GM12878 (cell line): ENCODE results near the gene USP46. TPM values are rescaled to one million over a fixed set of nuclear protein-coding genes. Genes with fewer than 3 reads are reported as not detected.

Experiments used
- BACH1 ChIP-seq: fragments of 450-650 bp; IDR thresholded peaks from 2 replicates; pipeline ENCODE4 v1.6.1; 2017; ENCODE audit warnings: mild to moderate bottlenecking, borderline replicate concordance
- CREM ChIP-seq: IDR thresholded peaks from 2 replicates; pipeline ENCODE4 v1.6.1; 2014; ENCODE audit warnings: antibody characterized with exemption, low read depth
- GATAD2B ChIP-seq: fragments of 450-650 bp; conservative IDR thresholded peaks from 2 replicates; pipeline ENCODE4 v1.6.1; 2017; ENCODE audit warnings: low read depth, mild to moderate bottlenecking, moderate library complexity
- HDGF ChIP-seq: fragments of 450-650 bp; IDR thresholded peaks from 2 replicates; pipeline ENCODE4 v1.6.1; 2016; ENCODE audit warnings: antibody characterized with exemption
- IKZF1 ChIP-seq: fragments of 450-650 bp; conservative IDR thresholded peaks from 2 replicates; pipeline ENCODE4 v1.6.1; 2017; ENCODE audit warnings: antibody characterized with exemption, mild to moderate bottlenecking
- KLF5 ChIP-seq: fragments of 450-650 bp; IDR thresholded peaks from 2 replicates; pipeline ENCODE4 v1.6.1; 2014; ENCODE audit warnings: mild to moderate bottlenecking; ENCODE audit not compliant: partially characterized antibody
- LARP7 ChIP-seq: fragments of 450-650 bp; IDR thresholded peaks from 2 replicates; pipeline ENCODE4 v1.6.1; 2017; ENCODE audit warnings: mild to moderate bottlenecking
- MYC ChIP-seq: IDR thresholded peaks from 2 replicates; pipeline ENCODE4 v1.6.1; 2011; ENCODE audit warnings: mild to moderate bottlenecking, low read length, moderate library complexity, inconsistent platforms; ENCODE audit not compliant: insufficient read depth, insufficient replicate concordance, insufficient read length, severe bottlenecking
- NBN ChIP-seq: fragments of 450-650 bp; IDR thresholded peaks from 2 replicates; pipeline ENCODE4 v1.6.1; 2016
- NKRF ChIP-seq: fragments of 450-650 bp; conservative IDR thresholded peaks from 2 replicates; pipeline ENCODE4 v1.6.1; 2017; ENCODE audit warnings: mild to moderate bottlenecking, moderate library complexity
- NR2F1 ChIP-seq: fragments of 450-650 bp; conservative IDR thresholded peaks from 2 replicates; pipeline ENCODE4 v1.6.1; 2017; ENCODE audit warnings: mild to moderate bottlenecking
- PAX5 ChIP-seq: IDR thresholded peaks from 2 replicates; pipeline ENCODE4 v1.6.1; 2011; ENCODE audit warnings: low read depth, low read length, borderline replicate concordance
- POLR2A ChIP-seq: IDR thresholded peaks from 2 replicates; pipeline ENCODE4 v1.6.1; 2011; ENCODE audit warnings: low read depth, mild to moderate bottlenecking, low read length
- SIN3A ChIP-seq: IDR thresholded peaks from 2 replicates; pipeline ENCODE4 v1.6.1; 2012; ENCODE audit warnings: low read depth, low read length, improper control_type of control experiment
- SUZ12 ChIP-seq: fragments of 200-600 bp; sonication (generic); IDR thresholded peaks from one replicate; pipeline ENCODE4 v1.6.1; 2018; ENCODE audit warnings: antibody characterized with exemption, mild to moderate bottlenecking; ENCODE audit not compliant: unreplicated experiment
- YBX1 ChIP-seq: fragments of 450-650 bp; IDR thresholded peaks from 2 replicates; pipeline ENCODE4 v1.6.1; 2016; ENCODE audit warnings: antibody characterized with exemption
- YY1 ChIP-seq: IDR thresholded peaks from 2 replicates; pipeline ENCODE4 v1.6.1; 2011; ENCODE audit warnings: low read depth, mild to moderate bottlenecking, low read length
- ZNF217 ChIP-seq: fragments of 450-650 bp; IDR thresholded peaks from 2 replicates; pipeline ENCODE4 v1.6.1; 2017; ENCODE audit warnings: antibody characterized with exemption, mild to moderate bottlenecking
- ZNF592 ChIP-seq: fragments of 450-650 bp; IDR thresholded peaks from 2 replicates; pipeline ENCODE4 v1.6.1; 2017; ENCODE audit warnings: mild to moderate bottlenecking, moderate library complexity
- polyA plus RNA-seq, 11 experiments: library from polyadenylated mRNA; depleted of rRNA in 4 of 11; unstranded in 6 of 11; stranded (reverse) in 5 of 11; fragments of >200 nt; fragmentation: Nextera tagmentation in 4 of 11; fragmentation: Illumina TruSeq in 1 of 11; extraction: Ambion mirVana in 4 of 11; extraction: Trizol in 1 of 11; gene quantifications; 1 replicate in 1 of 11; 2 replicates in 10 of 11; pipeline versions ENCODE4 v1.2.1 to v1.2.3, GENCODE V29; 2011 to 2016; ENCODE audit warnings: inconsistent platforms in 2 of 11, missing spikeins in 2 of 11, low read depth in 1 of 11
- total RNA-seq, 4 experiments: library from RNA; depleted of rRNA in 3 of 4; stranded (reverse); fragments of >200 nt in 3 of 4; fragmentation: Illumina TruSeq in 1 of 4; extraction: Trizol in 1 of 4; gene quantifications; 2 replicates each; pipeline versions ENCODE4 v1.2.1 to v1.2.3, GENCODE V29; 2013 to 2021

The USP46 gene
- total and polyA plus RNA-seq, 10 of the 15 experiments (the other 5 are each of a cell fraction or from before 2014, with no cell fraction given) = 5.3 to 20.1 (median 12.0) TPM

GRCh38 chr4:52659001-52659721 lies at the start of gene USP46 (continued):
- TF ChIP-seq IKZF1 = peak; percentile 91
- 0 out of 2 replicates have a peak, but pooled peaks have one; percentile 9 for TF ChIP-seq NR2F1
- TF ChIP-seq NKRF = peak; percentile 50; the same call in 1 of the 2 replicates
- peak; percentile 61; the same call in 1 of the 2 replicates for TF ChIP-seq BACH1
- peak; percentile 84 for TF ChIP-seq POLR2A
- TF ChIP-seq HDGF = no peak
- 0 out of 2 replicates have a peak, but pooled peaks have one; percentile 9 for TF ChIP-seq SIN3A
- no peak for TF ChIP-seq PAX5
- no peak for TF ChIP-seq YBX1
- no peak for TF ChIP-seq NBN
- TF ChIP-seq MYC = no peak
- TF ChIP-seq GATAD2B = peak; percentile 37
- no peak for TF ChIP-seq ZNF592
- TF ChIP-seq ZNF217 = peak; percentile 30; the same call in 1 of the 2 replicates
- peak; percentile 86 for TF ChIP-seq LARP7
- TF ChIP-seq SUZ12 = no peak
- peak; percentile 88 for TF ChIP-seq YY1
- TF ChIP-seq CREM = no peak
- TF ChIP-seq KLF5 = no peak
